ENCODE measurements around the gene CHRD.
A peak's percentile ranks its signal among the peaks of the same experiment; 100 is the strongest.

CHRD gene

DNA sequence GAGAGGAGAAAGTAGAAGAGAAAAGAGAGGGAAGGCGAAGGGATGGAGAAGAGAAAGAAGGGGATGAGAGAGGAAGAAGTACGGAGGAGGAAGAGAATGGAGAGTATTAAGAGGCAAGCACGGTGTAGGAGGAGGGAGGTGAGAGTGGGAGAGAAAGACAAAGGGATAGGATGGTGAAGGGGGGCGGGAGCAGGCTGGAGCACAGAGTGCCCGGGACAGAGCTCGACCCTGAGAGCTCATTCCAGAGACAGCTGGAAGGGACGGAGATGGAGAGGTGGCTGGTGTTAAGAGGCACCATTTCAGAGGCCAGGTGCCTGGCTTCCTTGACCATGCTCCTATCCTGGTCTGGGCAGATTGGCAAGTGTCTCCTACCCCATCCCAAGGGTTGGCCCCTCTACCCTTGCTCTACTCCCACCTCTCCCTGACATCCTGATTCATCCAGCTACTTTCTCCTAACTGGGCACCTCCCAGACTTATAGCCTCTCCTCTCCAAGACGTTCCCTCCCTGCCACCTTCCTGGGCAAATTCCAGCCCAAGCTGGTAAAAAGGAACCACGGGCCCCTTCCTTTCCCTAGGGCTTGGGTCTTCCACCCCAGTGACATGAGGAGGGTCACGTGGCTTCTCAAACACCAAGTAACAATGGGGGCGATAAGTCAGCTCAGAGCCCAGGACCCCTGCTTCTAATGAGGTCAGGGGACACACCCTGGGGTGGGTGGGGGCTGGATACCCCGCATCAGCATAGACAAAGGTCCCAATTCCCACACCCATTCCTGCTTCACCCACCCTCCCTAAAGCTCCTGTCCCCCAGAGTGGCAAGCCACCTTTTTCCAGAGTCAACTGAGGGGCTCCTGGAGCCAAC lies 19.6 kb upstream of the CHRD start:
- in situ Hi-C loops (cut with HindIII; ENCODE audit: low pct_unique_long_range_greater_than_20kb, low sequenced_read_pairs) = no loop called here
- no peak for TF ChIP-seq JUND (IDR thresholded peaks at IDR 0.05; ENCODE audit: low read depth)
- DNase-seq (ENCODE audit: low read depth in 1 of 2, low spot score in 1 of 2) = no peak

DNA sequence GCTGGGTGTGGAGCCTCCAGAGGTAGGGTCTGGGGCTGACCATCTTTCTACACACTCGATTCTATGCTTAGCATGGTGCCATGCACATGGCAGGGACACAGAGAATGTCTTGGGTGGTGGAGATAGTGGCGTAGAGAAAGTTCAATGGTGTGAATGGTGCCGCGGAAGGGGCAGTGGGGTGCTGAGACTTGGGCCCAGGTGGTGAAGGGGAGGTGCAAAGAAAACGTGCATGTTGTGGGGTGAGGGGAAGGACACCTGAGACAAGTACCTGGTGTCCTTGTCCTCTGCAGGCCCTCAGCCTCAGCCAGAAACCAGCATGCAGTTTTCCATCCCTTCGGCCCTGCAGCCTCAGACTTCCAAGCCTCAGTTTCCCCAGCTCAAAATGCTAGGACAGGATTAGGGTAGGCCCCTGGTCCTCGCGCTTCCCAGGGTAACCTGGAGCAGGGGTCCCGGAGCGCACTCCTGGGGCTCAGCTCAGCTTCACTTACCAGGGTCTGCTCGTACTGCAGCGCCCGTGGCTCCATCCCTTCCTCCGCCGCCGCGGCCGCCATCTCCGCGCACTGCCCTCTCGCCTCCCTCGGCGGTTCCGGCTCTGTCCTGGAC lies 18.8 kb upstream of the CHRD start:
- no peak for DNase-seq (ENCODE audit: low read depth in 1 of 2, low spot score in 1 of 2)
- TF ChIP-seq JUND (IDR thresholded peaks at IDR 0.05; ENCODE audit: low read depth) = no peak
- in situ Hi-C loops (cut with HindIII; ENCODE audit: low pct_unique_long_range_greater_than_20kb, low sequenced_read_pairs) = no loop called here

DNA sequence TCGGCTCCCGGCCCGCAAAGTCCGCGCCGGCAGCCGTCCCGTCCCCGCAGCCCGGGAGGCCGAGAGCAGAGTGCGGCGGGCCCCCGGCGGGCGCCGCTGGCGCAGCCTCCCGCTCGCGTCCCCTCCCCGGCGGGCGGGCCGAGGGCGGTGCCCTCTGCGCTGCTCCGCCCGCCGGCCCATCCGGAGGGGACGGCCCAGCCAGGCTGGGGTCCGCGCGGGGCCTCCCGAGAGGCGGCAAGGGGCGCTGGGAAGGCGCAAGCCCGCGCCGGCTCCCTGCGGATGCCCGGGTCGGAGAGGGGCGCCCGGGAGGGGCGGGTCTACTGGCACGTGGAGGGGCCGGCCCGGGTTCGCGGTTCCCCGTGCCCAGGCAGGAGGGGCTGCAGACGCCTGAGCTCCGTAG lies 18.3 kb upstream of the CHRD start, which contains the start of the genes CLCN2 and POLR2H:
TSS of gene CLCN2 (minus strand) at position 74 of the 400 bp plus-strand sequence. CDS start 126 bp downstream, outside the sequence.
TSS of gene POLR2H (plus strand) at position 179 of the 400 bp plus-strand sequence. CDS start 1,783 bp downstream, outside the sequence.
- no peak for TF ChIP-seq JUND (IDR thresholded peaks at IDR 0.05; ENCODE audit: low read depth)
- in situ Hi-C loops (cut with HindIII; ENCODE audit: low pct_unique_long_range_greater_than_20kb, low sequenced_read_pairs) = no loop called here
- peak; percentile 71 to 77 for DNase-seq (ENCODE audit: low read depth in 1 of 2, low spot score in 1 of 2)

DNA sequence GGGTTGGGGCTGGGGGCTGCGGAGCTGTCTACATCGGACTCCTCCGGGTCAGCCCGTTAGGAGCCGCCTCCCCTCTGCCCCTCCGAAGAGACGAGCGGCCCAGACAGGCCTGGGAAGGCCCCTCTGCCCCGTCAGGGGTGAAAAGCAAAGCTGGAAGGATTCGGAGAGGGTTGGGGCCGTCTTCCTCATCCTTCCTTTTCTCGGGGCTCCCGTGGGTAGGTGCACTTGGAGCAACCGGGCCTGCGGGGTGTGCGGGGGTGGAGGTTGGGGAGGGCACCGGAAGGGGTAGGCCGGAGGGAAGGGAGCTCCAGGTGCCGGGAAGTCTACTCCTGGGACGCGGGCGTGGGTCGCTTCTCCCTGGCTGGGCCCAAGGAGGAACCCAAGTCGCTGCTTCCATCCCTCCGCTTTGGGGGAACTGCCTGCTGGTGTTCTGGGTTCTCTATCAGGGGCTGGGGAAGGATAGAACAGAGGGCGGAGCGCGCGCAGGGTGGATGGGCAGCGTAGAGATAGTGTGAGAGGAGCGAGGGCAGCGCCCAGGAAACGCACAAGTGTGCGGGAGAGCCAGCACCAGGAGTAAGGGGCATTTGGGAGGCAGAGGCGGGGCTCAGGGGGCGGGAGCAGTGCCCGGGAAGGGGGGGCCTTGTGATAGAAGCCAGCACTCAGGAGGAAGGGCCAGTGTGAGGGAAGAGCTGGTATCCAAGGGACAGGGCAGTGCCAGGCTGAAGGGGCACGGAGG lies 17.8 kb upstream of the CHRD start:
- no peak for TF ChIP-seq JUND (IDR thresholded peaks at IDR 0.05; ENCODE audit: low read depth)
- DNase-seq (ENCODE audit: low read depth in 1 of 2, low spot score in 1 of 2) = peak; percentile 76 to 91
- in situ Hi-C loops (cut with HindIII; ENCODE audit: low pct_unique_long_range_greater_than_20kb, low sequenced_read_pairs) = no loop called here

DNA sequence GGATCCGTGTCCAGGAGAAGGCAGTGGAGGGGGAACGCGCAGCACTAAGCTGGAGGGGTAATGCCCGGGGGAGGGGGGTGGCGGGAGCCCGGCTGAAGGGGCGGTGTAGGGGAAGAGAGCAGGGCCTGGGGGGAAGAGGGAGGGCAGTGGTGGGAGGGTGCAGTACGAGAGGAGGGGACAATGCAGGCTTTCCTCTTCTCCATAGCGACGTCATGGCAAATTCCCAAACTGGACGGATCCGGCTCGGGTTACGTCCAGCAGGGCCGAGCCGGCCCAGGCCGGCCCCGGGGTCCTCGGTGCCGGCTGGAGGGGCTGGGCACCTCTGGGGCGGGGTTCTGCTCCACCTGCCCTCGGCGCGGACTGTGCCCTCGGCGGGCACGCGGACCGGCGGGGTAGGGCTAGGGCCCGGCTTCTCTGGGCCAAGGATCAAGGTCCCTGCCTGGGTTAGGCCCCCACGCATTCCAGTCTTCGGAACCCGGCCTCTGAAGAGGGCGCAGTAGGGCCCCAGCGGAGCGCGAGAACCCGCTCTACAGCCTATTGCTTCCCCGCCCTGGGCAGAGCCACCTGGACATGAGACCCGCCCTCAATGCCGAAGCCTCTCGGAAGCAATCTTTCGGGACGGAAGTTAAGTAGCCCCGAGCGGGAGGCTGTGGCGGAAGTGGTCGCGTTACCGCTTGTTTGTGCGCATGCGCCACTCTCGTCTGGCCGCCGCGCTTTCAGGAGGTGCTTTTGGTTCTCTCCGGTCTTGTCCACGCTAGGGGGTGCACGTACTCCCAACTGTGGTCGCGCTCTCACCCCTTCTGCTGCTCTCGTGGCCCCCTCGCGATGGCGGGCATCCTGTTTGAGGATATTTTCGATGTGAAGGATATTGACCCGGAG lies 16.9 kb upstream of the CHRD start:
- in situ Hi-C loops (cut with HindIII; ENCODE audit: low pct_unique_long_range_greater_than_20kb, low sequenced_read_pairs) = no loop called here
- no peak for TF ChIP-seq JUND (IDR thresholded peaks at IDR 0.05; ENCODE audit: low read depth)
- peak; percentile 97 to 100 for DNase-seq (ENCODE audit: low read depth in 1 of 2, low spot score in 1 of 2)

DNA sequence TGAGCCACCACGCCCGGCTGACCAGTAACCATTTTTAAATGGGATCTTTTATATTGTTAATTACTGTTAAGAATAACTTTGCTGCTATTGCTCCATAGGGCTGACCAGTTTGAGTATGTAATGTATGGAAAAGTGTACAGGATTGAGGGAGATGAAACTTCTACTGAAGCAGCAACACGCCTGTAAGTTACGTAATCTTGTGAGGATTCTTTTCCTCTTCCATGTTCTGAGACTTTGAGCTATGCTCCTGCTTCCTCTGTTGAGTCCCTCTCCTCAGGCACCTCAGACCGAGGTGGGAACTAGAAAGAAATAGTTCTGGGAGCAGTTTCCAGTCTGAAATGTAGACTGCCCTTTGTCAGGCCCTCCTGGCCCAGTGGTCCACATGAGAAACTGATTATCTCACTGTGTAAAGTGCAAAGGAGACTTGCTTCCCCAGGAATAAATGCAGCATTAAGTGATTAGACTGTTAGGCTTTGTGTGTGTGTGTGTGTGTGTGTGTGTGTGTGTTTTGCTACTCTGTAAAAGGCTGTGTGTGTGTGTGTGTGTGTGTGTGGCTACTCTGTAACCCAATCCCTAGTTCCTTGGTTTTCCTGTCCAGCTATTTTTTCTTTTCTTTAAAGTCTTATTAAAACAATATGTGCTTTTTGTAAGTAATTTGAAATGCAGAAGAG lies 13.1 kb upstream of the CHRD start:
- peak in 1 of 2 experiments; percentile 52 for DNase-seq (ENCODE audit: low read depth in 1 of 2, low spot score in 1 of 2)
- in situ Hi-C loops (cut with HindIII; ENCODE audit: low pct_unique_long_range_greater_than_20kb, low sequenced_read_pairs) = no loop called here
- no peak for TF ChIP-seq JUND (IDR thresholded peaks at IDR 0.05; ENCODE audit: low read depth)

DNA sequence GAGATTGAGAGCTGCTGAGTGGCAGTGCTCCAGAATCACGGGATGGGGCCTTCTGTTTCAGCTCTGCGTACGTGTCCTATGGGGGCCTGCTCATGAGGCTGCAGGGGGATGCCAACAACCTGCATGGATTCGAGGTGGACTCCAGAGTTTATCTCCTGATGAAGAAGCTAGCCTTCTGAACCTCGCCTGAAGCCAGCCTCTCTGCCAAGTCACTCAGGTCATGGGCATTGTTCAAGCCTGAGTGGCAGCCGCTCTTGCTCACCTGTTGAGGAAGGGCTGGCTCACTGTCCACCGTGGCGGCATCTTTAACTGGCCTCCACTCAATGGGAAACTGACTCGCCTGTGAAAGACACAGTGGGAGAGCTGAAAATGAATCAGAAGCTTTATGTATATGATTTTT lies 11.7 kb upstream of the CHRD start:
- TF ChIP-seq JUND (IDR thresholded peaks at IDR 0.05; ENCODE audit: low read depth) = no peak
- no peak for DNase-seq (ENCODE audit: low read depth in 1 of 2, low spot score in 1 of 2)
- in situ Hi-C loops (cut with HindIII; ENCODE audit: low pct_unique_long_range_greater_than_20kb, low sequenced_read_pairs) = no loop called here

DNA sequence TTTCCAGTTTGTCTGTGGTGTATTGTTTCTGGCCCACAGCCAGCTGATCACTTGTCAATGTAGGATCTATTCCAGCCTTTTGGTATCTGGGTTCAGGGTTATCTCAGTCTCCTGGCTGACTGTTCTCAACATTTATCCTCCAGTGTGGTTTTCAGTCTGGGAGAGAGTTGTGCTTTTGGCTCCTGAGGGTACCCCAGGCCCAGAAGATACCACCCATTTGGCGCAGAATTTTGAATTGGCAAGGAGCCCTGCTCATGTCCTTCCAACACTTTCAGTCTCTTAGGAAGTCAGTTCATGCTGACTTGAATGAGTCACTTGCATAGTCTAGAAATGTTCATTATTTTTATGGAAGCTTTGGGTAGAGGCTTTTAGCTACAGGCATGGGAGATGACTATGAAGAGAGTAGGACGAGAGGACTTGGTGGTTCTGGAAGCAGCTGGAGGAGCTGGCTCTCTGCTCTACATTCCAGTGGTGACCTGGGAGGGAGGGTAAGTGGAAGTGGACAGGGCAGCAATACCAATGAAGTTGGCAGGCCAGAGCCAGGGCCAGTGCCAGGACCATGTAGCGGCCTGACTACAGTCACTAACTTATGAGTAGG lies 11.2 kb upstream of the CHRD start:
- in situ Hi-C loops (cut with HindIII; ENCODE audit: low pct_unique_long_range_greater_than_20kb, low sequenced_read_pairs) = no loop called here
- TF ChIP-seq JUND (IDR thresholded peaks at IDR 0.05; ENCODE audit: low read depth) = no peak
- DNase-seq (ENCODE audit: low read depth in 1 of 2, low spot score in 1 of 2) = no peak

DNA sequence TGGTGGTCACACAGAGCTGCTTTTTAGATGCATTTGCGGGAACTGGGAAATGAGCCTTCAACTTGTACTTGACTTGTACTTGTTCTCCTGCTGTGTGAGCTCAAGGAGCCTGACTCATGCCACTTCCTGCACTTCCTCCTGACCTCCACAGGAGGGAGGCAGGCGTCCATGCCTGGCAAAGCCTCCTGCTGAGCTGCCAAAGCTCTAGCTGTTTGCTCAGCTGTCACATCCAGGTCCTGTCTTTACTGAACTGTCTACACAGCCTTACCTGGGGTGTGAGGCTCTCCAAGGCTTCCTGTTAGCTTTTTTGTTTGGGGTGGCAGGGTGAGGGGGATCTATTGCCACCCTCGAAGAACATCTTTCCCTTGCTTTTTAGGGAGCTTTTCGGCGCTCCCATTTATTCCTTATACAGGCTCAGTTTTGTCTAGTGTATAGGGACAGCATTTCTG lies 8.3 kb upstream of the CHRD start:
- peak; percentile 98 for DNase-seq (ENCODE audit: low read depth in 1 of 2, low spot score in 1 of 2)
- no peak for TF ChIP-seq JUND (IDR thresholded peaks at IDR 0.05; ENCODE audit: low read depth)
- in situ Hi-C loops (cut with HindIII; ENCODE audit: low pct_unique_long_range_greater_than_20kb, low sequenced_read_pairs) = no loop called here

DNA sequence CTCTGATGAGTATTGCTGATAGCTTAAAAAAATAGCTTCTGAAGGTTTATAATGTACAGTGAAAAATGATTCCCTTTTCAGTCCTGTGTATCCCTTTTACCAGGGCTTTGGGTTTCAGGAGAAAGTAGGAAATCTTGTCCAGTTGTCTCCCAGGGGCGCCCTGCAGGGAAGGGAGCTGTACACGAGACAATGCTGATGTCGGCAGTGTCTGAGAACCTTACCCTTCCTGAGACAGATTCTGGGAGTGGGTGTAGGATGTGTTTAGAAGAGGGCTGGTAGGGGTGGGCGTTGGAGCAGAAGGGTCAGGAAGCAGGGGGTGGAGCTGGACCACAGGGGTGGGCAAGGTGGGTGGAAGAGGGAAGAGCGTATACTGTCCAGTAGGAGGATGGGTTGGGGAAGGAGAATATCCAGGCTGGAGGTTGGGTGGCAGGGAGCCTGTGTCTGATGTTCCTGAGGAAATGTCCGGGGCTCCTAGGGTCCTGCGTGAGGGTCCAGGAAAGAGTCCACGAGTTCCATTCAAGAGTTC lies 7.5 kb upstream of the CHRD start:
- in situ Hi-C loops (cut with HindIII; ENCODE audit: low pct_unique_long_range_greater_than_20kb, low sequenced_read_pairs) = no loop called here
- TF ChIP-seq JUND (IDR thresholded peaks at IDR 0.05; ENCODE audit: low read depth) = no peak
- no peak for DNase-seq (ENCODE audit: low read depth in 1 of 2, low spot score in 1 of 2)

DNA sequence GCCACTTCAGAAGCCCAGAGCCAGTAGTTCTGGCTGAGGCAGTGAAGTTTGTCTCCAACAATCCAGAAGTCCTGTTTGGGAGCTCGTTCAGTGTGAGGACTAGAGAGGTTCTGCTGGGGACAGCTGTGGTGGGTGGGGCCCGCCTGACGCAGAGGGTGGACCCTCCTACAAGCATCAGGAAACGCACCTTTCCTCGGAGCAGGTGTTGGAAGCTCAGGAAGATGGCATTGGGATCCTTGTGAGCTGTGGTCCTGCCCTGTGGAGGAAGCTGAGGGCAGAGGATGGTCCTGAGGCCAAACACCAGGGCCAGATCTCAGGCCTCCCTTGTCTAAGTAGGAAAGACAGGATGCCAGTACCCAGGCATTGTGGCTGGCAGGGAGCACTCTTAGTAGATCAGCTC lies 6.9 kb upstream of the CHRD start:
- in situ Hi-C loops (cut with HindIII; ENCODE audit: low pct_unique_long_range_greater_than_20kb, low sequenced_read_pairs) = no loop called here
- no peak for DNase-seq (ENCODE audit: low read depth in 1 of 2, low spot score in 1 of 2)
- no peak for TF ChIP-seq JUND (IDR thresholded peaks at IDR 0.05; ENCODE audit: low read depth)

Measured in T47D (cell line).